Fibroblast of pulmonary artery (primary cell): ENCODE measurements around the gene ITGA11.
A peak's percentile ranks its signal among the peaks of the same experiment; 100 is the strongest.

ENCODE experiments used
- DNase-seq: peaks from one replicate; pipeline ENCODE4 v3.0.0-alpha.2; 2010; ENCODE audit warnings: low read depth
- H3K4me3 ChIP-seq: replicated peaks from 2 replicates; pipeline ENCODE4 v1.5.1; 2011; ENCODE audit warnings: low read depth, mild to moderate bottlenecking, control low read depth, low read length, moderate library complexity
- TF ChIP-seq, protein P1 (sequence below): IDR thresholded peaks from 2 replicates; pipeline ENCODE4 v1.5.1; 2011; ENCODE audit warnings: mild to moderate bottlenecking, control low read depth, low read length, inconsistent platforms; ENCODE audit errors: missing control alignments

The ITGA11 gene

DNA sequence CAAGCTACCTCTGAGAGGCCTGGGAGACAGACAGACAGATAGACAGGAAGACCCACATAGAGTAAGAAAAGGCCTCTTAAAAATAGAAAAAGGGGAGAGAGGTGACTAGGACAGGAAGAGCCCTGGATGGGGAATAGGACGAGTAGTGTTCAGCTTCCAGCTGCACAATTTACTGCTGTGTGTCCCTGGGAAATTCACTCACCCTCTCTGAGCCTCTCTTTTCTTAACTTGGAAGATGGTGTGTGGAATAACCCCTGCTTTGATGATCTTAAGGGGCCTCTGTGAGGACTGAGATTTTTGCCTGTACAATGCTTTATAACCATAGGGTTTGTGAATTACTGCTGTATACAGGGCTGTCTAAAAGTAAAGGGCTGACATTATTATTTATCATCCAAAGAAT, 116.9 kb downstream of the ITGA11 start:
- TF ChIP-seq, protein P1, sequence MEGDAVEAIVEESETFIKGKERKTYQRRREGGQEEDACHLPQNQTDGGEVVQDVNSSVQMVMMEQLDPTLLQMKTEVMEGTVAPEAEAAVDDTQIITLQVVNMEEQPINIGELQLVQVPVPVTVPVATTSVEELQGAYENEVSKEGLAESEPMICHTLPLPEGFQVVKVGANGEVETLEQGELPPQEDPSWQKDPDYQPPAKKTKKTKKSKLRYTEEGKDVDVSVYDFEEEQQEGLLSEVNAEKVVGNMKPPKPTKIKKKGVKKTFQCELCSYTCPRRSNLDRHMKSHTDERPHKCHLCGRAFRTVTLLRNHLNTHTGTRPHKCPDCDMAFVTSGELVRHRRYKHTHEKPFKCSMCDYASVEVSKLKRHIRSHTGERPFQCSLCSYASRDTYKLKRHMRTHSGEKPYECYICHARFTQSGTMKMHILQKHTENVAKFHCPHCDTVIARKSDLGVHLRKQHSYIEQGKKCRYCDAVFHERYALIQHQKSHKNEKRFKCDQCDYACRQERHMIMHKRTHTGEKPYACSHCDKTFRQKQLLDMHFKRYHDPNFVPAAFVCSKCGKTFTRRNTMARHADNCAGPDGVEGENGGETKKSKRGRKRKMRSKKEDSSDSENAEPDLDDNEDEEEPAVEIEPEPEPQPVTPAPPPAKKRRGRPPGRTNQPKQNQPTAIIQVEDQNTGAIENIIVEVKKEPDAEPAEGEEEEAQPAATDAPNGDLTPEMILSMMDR = no peak
- H3K4me3 ChIP-seq = no peak overlapping the region
- DNase-seq = no peak

DNA sequence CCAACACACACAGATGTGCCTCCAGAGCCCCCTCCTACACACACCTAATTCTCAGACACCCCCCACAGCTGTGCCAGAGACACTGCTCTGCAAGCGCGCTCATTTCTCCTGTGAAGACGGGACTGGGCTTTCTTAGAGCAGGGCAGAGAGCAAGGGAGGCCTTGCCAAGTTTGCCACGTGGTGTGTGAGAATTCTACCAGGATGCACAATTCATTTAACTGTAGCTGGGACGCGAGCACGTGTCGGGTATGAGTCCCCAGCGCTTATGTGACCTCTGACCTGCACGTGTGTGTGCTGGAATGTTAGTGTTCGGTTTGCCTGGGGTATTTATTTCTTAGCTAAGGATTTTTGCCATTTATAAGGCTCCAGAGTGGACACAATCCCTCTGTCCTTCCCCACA, 117.4 kb downstream of the ITGA11 start:
- TF ChIP-seq, protein P1 = no peak
- no peak for DNase-seq
- H3K4me3 ChIP-seq = no peak overlapping the region

DNA sequence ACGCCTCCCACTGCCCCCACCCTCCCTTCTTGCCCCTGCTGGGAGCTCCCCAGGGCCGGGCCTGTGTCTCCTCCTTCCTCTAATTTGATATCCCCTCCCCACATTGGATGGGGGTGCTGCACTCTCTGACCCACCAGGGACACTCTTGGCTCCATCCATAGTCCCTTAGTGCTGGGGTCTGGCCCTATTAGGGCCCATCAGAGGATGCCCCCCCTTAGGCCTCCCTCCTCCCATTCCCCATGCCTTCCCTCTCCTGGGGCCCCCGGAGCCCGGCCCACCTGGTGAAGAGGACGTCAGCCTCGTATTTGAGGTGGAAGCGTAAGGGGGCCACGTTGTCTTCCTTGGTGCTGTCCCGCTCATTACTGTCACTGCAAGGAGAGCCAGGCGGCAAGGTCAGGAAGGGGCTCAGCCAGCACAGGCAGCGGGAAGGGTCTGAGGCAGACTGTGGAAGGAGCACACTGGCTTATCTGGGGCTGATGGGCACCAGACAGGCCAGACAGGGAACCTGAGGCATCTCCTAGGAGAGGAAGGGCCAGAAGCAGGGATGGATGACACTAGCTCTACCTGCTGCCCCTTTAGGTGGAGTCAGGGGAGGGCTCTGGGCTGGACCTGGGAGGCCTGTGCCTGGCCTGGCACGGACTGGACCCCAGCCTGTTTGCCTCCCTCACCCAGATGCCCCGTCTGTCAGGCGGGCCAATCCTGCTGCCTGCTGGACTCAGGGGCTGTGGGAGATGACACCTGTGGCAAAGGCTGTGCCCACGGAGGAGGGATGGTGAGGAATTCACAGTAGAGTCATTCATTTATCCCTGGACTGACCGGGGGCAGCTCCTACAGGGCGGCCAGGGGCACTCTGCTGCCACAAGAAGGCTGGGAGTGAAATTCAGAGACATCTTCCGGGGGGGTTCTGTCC, 118.2 kb downstream of the ITGA11 start:
- DNase-seq = no peak
- no peak overlapping the region for H3K4me3 ChIP-seq
- TF ChIP-seq, protein P1 = no peak

DNA sequence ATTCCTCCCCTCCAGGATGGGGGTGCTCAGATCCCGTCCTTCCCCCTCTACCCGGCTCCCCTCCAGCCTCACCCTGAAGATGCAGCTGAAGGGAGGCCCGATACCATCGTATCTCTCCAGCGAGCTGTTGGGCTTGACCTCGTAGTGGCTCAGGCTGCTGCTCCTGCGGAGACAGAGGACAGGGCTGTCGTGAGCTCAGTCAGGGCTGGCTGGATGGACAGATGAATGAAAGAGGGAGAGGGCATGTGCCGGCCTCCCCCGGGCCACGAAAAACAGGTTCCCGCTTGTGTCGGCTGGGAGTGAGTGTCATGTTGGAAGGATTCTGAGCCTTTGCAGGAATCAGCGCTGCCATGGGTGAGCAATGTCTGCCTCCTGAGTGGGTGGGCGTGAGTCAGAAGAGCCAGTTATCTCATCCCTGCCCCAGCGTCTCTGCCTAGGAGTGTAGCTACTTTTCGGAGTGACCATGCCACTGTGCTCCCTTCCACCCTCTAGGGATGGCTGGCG, 119.2 kb downstream of the ITGA11 start:
- no peak overlapping the region for H3K4me3 ChIP-seq
- peak; percentile 33 for DNase-seq
- TF ChIP-seq, protein P1 = no peak

DNA sequence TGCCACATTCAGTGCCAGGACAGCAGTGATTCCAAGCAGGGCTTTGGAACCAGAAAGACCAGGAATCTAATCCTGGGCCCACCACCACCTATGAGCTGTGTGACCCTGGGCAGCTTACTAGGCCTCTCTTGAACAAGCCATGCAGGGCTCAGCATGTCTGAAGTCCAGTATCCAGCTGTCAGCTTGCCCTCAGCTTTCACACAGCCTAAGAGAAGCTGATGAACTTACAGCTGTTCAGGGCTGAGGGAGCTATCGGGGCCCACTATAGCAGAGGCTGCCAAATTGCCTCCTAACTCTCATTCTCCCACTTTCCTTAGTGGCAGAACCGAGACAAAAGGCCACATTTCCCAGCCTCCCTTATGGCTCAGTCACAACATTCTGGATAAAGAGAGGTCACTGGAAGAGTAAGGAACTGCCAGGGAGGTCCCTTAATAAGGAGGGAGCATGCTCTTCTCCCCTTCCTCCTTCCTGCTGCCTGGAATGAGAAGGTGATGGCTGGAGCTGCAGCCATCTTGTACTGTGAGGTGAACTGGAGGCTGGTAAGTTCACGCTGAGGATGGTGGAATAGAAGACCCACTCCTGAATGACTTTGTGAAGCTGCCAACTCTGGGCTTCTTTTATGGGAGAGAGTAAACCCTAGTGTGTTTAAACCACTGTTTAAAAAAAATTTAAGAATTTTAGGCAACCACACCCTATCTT, 120.0 kb downstream of the ITGA11 start:
- TF ChIP-seq, protein P1 = no peak
- no peak for DNase-seq

DNA sequence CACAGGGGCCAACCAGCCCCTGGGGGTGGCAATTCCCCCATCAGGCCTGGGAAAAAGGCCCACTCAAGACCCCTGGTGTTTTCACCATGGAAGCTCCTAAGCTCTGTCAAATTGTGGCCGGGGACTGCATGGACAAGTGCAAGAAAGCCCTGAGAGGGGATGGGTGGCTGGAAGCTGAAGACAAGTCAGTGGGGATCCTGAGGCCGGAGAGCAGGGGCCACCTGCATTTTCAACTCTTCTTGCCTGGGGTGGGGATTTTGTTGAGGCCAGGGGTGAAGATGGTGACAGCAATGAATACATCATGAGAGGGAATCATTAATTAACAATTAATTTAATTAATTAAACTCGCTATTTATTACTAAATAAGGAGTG, 120.5 kb downstream of the ITGA11 start:
- no peak overlapping the region for H3K4me3 ChIP-seq
- TF ChIP-seq, protein P1 = no peak
- no peak for DNase-seq

More for the DNA sequence above, 120.0 kb downstream of the ITGA11 start:
- no peak overlapping the region for H3K4me3 ChIP-seq
